HG03439 (cell line): Measurements from ENCODE around the gene KCTD19.

Experiments used
- ATAC-seq: cut with Tn5 transposase; IDR thresholded peaks from one replicate; pipeline ENCODE4 v1.9.1; 2021; ENCODE audit warnings: mild to moderate bottlenecking, moderate library complexity; ENCODE audit not compliant: unreplicated experiment

Gene KCTD19

DNA sequence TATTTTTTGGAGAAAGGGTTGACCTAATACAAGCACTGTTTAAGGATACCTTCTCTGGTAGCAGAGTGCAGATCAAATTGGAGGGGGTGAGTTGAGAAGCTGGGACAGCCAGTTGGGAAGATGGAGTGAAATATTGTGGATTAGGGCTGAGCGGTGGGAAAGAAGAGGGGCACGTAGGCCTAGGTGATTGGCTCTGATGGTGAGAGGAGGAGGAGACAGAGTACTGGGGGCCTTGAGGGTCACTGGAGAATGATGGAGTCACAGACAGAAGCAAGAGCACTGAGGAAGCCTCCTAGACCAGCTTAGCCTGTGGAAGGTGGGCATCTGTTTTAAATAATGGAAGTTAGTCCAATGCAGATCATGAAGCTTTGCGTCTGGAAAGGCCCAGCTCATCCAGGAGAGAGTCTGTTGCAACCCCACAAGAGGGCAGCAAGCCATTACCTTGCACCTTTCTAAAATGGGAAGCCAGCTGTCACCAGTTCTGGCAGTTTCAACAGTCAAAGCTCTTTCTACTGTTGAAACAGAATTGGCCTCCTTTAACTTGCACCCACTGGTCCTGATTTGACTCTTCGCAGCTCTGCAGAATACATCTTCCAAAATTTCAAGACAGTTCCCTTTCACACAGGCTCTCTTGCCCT is 66.0 kb downstream of the KCTD19 start:
- no peak for ATAC-seq

DNA sequence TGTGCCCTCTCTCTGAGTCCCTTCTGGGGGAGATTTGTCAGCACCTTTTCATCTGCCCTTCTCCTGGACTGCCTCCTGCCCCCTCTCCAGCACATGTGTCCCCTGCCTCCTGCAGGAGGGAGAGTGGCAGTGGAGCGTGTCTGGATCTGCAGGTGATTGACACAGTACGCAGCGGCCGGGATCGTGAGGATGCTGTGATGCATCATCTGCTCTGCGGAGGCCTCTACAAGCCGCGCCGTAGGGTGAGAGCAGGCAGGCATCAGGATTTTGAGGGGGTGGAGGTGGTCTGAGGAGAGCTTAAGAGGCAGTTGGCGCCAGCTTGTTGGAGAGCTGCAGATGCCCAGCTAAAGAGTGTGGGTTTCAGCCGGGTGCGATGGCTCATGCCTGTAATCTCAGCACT is 66.8 kb downstream of the KCTD19 start:
- no peak for ATAC-seq

DNA sequence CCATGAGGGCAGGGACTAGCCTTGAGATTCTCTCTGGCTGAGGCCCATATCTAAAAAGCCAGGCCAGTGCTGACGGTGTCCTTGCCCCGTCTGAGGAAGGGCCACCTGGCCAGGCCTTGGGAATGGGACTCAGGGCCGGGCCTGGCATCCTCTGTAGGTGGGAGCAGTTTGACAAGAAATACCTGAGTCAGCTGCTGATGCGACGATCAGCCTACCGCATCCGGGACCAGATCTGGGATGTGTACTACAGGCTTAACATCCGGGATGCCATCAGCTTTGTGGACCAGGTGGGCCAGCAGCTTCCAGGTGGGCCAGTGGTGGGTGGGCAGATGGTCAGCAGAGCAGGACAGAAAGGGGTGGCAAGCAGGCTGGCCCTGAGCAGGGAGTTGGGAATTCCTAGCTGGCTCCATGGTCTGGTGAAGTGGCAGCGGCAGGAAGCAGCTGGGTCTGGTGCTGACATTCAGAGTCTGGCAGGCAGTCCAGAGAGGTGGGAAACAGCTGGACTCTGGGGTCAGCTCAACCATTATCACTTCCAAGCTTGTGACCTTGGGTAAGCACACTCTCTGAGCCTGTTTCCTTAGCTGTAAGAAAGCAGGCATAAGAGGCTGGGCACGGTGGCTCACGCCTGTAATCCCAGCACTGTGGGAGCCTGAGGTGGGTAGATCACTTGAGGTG is 68.2 kb downstream of the KCTD19 start:
- no peak for ATAC-seq

DNA sequence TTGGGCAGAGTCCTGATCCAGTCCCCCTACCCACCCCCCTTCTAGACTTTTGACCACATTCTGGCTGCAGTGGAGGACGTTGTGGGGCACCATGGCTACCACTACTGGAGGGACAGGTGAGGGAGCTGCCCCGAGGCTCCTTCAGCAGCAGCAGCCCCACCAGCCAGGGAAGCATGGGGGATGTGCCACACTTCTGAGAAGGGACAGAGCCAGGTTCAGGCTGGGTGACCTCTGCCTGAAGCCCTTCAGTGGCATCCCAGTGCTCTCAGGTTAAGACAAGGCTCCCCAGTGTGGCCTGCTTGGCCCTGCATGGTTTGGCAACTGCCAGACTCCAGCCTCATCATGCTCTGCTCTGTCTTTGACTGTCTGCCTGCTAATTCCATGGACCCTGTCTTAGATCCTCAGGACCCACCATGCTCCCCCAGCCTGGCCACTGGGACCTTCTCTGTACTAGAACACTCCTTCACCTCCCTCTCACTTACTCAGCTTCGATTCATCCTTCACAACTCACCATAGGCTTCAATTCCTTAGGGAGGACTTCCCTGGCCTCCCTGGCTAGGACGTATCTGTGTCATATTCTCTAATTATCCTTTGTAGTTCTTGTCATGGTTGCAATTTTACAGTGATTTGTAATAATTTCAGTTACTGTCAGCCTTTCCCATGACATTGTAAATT is 68.9 kb downstream of the KCTD19 start:
- ATAC-seq = no peak

DNA sequence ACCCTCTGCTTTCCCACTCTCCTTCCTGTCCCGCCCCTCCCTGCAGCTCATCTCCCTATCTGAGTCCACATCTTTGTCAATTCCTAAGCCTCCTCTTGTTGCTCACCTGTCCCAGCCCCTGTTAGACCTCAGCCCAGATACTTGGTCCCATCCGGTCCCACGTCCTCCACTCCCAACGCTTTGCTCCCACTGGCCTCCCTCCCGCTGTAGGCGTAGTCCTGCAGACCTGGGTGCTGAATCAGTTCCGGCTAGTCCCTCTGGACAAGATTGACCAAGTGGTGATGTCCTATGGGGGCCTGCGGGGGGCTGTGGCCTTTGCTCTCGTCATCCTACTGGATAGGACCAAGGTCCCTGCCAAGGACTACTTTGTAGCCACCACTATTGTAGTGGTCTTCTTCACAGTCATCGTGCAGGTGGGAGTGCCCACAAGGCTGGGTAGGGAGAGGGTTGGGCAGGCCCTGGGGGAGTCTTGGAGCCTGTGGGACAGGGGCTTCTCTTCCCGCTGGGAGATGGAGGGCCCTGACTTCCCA is 69.8 kb downstream of the KCTD19 start:
- ATAC-seq = no peak

DNA sequence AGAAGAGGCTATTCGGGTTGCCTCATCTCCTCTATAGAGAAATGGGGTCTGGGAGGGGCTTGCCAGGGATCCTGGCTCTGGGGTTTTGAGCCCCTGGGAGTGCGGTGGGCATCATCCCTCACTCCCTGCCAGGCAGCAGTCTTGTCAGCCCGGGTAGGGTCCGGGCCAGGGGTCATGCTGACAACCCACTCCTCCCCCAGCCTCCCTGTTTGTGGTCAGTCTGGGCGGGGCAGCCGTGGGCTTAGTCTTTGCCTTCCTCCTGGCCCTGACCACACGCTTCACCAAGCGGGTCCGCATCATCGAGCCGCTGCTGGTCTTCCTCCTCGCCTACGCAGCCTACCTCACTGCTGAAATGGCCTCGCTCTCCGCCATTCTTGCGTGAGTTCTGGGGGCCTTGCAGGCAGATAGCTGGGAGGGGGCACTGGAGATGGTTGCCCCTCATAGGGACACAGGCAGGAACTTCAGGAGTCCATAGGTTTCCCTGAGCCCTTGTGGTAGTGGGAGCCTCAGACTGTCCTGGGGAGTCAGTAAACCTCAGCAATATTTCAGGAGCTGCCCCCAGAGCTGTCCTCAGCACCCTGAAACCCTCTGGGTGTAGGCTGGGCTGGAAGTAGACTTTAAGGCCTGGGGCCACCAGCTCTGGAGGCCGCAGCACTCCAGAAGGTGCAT is 70.9 kb downstream of the KCTD19 start:
- ATAC-seq = no peak

DNA sequence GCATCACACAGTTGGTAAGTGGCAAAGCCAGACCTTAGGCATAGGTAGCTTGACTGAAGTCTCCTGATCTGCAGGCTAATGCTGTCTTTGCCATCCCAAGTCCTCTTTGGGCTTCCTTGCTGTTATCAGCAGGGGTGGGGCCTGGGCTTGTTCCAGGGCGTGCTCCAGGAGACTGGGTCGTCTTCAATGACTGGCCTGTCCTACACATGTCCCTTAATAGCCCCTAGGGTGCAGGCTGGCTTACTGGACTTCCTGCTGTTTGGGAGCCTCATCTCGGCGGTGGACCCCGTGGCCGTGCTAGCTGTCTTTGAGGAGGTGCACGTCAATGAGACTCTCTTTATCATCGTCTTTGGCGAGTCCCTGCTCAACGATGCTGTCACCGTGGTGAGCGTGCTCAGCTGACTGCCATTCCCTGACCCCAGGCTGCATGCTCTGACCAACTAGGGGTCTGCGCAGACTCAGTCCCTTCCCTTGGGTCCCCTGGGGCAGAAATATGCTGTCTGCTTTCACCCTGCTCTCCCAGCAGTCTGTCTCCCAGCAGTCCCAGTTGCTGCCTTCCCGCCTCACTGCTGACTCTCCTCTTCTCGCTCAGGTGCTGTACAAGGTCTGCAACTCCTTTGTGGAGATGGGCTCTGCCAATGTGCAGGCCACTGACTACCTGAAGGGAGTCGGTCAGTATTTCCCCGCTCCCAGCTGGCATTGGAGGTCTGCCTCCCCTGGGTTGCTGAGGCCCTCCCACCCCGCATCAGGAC is 71.6 kb downstream of the KCTD19 start:
- no peak for ATAC-seq

DNA sequence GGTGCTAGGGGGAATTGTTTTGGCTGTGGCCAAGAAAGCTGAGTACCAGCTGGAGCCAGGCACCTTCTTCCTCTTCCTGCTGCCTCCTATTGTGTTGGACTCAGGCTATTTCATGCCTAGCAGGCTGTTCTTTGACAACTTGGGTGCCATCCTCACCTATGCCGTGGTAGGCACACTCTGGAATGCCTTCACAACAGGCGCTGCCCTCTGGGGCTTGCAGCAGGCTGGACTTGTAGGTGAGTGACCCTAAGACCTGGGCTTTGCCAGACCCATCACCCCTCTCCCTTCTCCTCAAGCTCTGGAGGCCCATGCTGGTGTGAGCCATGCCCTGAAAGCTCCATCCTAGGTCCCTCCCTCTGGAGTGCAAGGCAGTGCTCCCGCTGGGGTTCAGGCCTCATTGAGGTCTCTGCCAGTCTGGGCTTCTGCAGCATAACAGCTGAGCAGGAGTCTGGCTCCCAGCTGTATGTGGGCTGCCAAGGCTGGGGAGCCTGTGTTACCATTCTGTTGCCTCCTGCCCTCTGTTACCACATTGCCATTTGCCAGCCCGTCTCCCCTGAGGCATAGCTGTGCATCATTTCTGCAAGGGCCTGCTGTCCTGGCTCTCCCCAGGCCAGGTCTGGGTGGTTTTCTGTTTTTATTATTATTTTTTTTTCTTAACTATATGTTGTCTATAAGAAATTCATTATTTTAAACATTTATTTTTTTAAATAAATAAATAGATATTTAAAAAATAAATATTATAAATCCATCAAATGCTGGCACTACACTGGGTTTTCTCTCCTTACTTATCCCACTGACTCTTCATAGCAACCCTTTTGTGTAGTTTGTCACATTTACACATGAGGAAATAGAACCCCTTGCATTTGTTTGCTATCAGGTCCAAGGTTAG is 73.7 kb downstream of the KCTD19 start:
- ATAC-seq = no peak

DNA sequence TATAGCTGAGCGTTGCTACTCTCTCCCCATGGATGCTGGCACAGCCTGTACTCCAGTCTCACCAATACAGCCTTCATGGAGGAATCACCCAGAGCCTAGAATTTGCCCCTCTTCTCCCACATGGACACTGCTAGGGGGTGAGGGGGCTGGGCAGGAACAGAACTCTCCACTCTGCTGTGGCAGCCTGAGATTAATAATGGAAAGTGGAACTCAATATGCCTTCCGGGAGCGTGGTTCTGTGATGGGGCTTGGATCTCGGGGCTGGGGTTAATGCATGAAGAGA is 76.6 kb downstream of the KCTD19 start:
- ATAC-seq = no peak

DNA sequence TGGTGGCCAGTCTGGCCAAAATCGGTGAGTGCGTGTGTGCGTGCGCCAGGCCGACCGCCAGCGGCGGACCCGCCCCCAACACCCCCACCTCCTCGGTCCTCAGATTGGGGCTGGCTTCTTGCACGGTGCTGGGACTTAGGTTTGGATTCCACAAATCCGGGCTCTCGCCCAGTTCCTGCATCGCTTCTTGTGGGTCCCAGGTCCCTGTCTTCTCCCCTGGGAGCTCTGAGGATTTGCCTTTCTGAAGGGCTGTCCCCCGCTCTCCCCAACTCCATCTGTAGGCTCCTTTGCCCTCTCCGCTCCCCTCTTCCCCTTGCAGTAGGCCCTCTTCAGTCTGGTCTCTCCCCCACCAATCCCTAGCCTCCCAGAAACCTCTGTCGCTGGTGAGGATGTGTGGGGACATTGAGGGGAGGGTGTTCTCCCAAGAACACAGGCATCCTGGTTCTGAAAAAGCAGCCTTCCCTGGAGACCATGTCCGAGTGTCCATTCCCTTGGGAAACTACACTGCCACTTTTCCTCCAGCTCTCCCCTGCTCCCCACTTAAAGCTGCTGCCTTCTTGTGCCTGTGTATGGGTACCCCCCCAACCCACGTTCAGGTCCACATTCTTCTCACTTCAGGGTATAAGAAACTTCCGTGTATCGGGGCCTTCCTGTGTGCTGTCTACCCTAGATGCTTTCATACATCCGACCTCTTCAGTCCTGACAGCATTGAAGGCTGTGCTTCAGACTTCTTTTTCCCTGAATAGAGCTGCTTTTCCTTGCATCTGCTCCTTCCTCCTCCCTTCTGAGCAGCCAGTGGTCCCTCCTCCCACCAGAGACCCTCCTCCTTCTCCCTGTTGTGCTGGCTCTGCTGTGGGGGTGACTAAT is 77.1 kb downstream of the KCTD19 start:
- ATAC-seq = no peak

DNA sequence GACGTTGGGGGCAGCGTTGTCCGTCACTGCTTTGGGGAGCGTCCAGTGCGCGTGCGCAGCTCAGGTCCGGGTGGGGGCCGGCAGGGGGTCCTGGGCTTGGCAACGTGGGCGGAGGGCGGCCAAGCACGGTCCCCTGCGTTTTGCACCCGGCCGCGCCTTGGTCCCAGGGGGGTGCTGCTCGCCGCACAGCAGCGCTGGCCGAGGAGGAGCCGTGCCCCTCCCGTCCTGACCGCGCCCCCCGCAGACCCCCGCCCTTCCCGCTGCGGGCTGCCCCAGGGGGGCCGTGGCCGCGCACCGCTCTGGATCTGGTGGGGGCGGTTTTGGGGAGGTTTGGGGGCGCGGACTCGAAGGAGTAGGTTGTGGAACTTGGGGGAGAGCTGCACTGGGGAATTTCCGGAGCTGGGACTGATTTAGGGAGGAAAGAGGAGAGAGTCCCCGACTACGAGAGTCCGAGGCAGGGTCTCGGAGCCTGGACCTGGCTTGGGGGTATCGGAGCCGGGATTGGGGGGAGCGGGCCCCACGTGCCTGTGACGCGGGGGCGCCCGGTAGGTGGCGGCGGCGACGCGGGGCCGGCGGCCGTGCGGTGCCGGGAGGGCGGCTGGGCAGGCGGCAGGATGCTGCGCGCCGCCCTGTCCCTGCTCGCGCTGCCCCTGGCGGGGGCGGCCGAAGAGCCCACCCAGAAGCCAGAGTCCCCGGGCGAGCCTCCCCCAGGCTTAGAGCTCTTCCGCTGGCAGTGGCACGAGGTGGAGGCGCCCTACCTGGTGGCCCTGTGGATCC is 78.0 kb downstream of the KCTD19 start, which contains the start of gene SLC9A5:
Gene SLC9A5, plus strand, starts transcription at position 579 of the 777 bp plus-strand sequence. Its CDS starts 36 bp downstream, at position 615.
- no peak for ATAC-seq

DNA sequence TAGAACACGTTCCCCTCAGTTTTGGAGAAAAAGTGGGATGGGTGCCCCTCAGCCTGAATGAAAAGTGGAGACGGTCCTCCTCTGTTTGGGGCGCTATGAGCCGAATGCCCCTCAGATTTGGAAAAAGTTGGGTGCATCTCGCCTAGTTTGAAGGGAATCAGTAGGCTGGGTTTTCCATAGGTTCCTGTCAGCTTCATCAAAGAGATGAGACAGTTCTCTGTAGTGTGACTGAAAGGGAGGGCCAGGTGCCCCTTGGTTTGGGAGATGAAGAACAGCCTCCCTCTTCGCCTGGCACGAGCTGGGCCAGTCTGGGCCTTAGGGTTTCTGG is 78.5 kb downstream of the KCTD19 start:
- ATAC-seq = no peak

DNA sequence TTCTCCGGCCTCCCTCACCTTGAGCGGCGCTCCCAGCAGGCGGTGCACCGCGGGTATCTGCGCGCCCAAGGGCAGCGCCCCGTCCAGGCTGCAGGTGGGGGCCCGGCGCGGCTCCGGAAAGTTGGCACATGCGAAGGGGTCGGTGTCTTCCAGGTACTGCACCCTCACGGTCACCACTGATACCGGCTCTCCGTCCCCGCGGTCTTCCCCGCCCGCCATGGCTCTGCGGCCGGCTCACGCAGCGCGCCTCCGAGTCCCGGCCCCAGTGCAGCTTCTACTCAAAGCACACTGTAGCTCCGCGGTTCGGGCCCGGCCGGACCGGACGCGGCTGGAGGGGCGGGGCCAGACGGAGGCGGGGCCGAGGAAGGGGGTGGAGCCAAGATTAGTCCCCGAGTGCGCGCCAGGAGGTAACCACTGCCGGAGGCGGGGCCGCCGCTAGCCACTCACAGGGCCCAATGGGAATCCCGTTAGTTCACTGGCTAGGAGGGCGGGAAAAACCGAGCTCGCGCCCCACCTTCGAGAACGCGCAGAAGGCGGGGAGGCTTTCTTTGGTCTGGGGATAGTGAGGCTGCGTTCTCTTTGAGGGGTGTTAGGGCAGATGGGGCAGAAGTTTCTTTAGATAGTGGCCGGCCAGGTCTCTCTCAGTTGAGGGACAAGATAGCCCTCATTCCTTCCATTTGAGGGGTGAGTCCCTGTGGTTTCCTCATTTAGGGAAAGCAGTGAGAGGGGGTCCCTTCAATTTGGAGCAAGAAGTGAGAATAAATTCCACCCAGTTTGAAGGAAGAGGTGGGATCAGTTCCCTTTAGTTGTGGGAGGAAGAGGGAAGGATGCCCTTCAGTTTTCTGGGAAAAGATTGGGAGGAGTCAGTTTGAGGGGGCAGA is 79.1 kb downstream of the KCTD19 start, which contains the start of gene FHOD1:
Gene FHOD1, minus strand, starts transcription at position 290 of the 881 bp plus-strand sequence. Its CDS starts 71 bp downstream, at position 219.
- ATAC-seq = peak; percentile 41

DNA sequence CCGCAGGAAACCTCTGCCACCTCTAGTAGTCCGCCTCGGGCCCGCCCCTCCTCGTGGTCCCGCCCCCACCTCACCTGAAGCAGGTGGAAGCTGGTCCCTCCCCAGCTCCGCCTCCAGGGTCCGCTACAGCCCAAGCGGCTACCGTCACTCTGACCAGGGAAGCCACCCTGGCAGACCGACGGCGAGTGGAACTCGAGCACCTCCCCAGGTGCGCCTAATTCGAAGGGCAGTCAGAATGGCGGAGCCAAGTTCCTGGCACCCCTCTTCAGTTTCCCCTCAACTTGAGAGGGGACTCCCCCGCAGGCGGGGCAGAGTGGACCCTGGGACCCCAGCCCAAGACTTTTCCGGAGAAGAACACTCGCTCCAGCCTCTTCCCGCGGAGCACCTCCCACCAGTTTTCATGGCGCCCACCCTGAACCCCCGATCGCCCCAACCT is 79.8 kb downstream of the KCTD19 start:
- ATAC-seq = peak; percentile 18

DNA sequence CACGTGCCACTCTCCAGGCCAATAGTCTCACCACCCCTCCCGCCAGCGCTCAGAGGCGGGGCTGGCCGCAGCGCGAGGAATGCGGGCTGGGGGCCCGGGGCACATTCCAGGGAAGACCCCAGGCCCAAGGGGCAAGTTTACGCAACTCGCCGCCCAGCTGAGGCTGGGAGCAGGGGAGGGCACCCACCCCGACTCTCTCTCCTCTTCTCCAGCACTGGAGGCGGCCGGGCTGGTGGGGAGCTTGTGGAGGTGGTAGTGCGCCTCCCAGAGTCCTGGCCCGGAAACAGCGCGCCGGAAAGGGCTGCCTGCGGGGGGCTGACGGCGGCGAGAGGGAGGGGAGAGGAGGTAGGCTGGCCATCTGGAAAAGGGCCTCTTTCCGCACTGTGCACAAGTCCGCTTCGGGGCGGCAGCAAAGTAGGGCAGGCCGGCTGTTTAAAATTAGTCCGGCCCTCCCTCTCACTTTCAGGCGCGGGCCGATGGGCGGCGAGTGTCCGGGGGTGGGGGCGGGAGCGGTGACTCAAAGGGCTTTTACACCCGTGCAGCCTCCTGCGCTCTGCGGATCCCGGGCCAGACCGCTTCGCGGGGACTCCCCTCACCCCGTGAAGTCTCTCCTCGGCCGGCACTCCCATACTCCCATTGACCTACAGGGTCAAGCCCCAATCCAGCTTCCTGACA is 80.3 kb downstream of the KCTD19 start:
- peak; percentile 22 for ATAC-seq

DNA sequence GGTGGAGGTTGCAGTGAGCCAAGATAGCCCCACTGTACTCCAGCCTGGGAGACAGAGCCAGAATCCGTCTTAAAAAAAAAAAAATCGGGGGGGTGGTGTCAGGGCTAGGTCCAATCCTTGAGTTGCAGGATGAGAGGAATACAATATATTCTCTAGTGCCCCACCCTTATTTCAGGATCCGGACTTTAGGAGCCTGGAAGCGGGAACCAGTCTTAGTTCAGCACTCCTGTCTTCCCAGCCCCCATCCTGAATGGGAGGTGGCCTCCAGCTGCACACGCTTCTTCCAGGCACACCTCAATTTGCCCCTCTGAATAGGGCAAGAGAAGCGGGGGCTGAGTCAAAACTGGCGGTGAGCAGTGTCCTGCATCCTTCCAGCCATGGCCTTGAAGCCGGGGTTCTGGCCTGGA is 80.9 kb downstream of the KCTD19 start:
- ATAC-seq = no peak

DNA sequence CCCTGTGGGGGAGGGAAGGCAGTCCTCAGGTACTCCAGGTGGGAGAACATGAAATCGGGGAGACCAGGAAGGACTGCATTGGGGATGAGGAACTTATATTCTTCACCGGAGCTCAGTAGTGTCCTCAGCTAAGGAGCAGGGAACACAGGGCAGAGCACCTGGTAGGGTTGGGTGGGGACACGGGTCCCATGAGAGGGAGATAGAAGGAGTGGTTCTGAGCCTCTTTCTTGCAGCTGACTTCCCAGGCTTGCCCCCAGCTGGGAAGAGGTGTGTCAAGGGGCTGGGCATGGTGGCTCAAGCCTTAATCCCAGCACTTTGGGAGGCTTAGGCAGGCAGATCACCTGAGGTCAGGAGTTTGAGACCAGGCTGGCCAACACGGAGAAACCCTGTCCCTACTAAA is 81.4 kb downstream of the KCTD19 start:
- no peak for ATAC-seq
